HG02970 (cell line): Measurements from ENCODE around the gene SFXN3.
A peak's percentile ranks its signal among the peaks of the same experiment; 100 is the strongest.
"Not testable (repeated sequence)": the region's sequence is repeated elsewhere in the genome, so short reads cannot be mapped to it uniquely, and the experiment has no call there.

ENCODE experiments used
- ATAC-seq: cut with Tn5 transposase; IDR thresholded peaks from one replicate; pipeline ENCODE4 v1.9.1; 2021; ENCODE audit warnings: mild to moderate bottlenecking, moderate library complexity, moderate number of reproducible peaks; ENCODE audit not compliant: unreplicated experiment, low FRiP score

SFXN3 gene

GRCh38 chr10:101032637-101033224, 1.7 kb downstream of the SFXN3 start:
- ATAC-seq, result no peak

GRCh38 chr10:101033276-101033675, 2.2 kb downstream of the SFXN3 start:
- ATAC-seq, result no peak

GRCh38 chr10:101034404-101034803, 3.4 kb downstream of the SFXN3 start:
- ATAC-seq, result not testable (repeated sequence)

- ATAC-seq, result no peak
These were observed 4.3 kb downstream of the SFXN3 start for GRCh38 chr10:101035314-101035713.

- ATAC-seq, result no peak
These were observed 5.1 kb downstream of the SFXN3 start for GRCh38 chr10:101035916-101036702.

GRCh38 chr10:101036726-101037125, 5.7 kb downstream of the SFXN3 start:
- ATAC-seq, result no peak

- no peak for ATAC-seq
These were observed 7.5 kb downstream of the SFXN3 start for GRCh38 chr10:101038484-101038883.

- no peak for ATAC-seq
These were observed 9.0 kb downstream of the SFXN3 start for GRCh38 chr10:101040061-101040460.

GRCh38 chr10:101040851-101041250, 9.8 kb downstream of the SFXN3 start:
- ATAC-seq, result no peak

GRCh38 chr10:101041252-101041761, 10.3 kb downstream of the SFXN3 start:
- ATAC-seq, result no peak

- no peak for ATAC-seq
These were observed 11.1 kb downstream of the SFXN3 start for GRCh38 chr10:101042118-101042517.

- peak; percentile 86 for ATAC-seq
These were observed 11.8 kb downstream of the SFXN3 start for GRCh38 chr10:101042667-101043362.

- no peak for ATAC-seq
These were observed 12.3 kb downstream of the SFXN3 start for GRCh38 chr10:101043363-101043707.

GRCh38 chr10:101044117-101044516, 13.1 kb downstream of the SFXN3 start:
- no peak for ATAC-seq

- ATAC-seq, result no peak
These were observed 15.6 kb downstream of the SFXN3 start for GRCh38 chr10:101046332-101047238.

GRCh38 chr10:101047268-101047667, 16.2 kb downstream of the SFXN3 start:
- ATAC-seq, result no peak

- no peak for ATAC-seq
These were observed 17.2 kb downstream of the SFXN3 start for GRCh38 chr10:101047961-101048892.

- no peak for ATAC-seq
These were observed 19.4 kb downstream of the SFXN3 start for GRCh38 chr10:101050208-101051069.
